Panc1 (cell line): ENCODE data around the gene TMEM45A.

Experiments
- CTCF ChIP-seq: fragments of 450-650 bp; IDR thresholded peaks from 2 replicates; pipeline ENCODE4 v1.5.1; 2017; ENCODE audit warnings: mild to moderate bottlenecking
- POLR2AphosphoS5 ChIP-seq: IDR thresholded peaks from 2 replicates; pipeline ENCODE4 v1.6.1; 2012; ENCODE audit warnings: mild to moderate bottlenecking, low read depth, low read length, moderate library complexity
- REST ChIP-seq, 2 experiments: IDR thresholded peaks; 2 replicates each; pipeline ENCODE4 v1.6.1; 2011 to 2012; ENCODE audit warnings: low read depth in 2 of 2, control low read depth in 1 of 2, low read length in 1 of 2, mild to moderate bottlenecking in 1 of 2, moderate library complexity in 1 of 2; ENCODE audit not compliant: insufficient read depth in 1 of 2
- SIN3A ChIP-seq: IDR thresholded peaks from 2 replicates; pipeline ENCODE4 v1.6.1; 2012; ENCODE audit warnings: low read depth, mild to moderate bottlenecking, low read length, moderate library complexity, borderline replicate concordance; ENCODE audit not compliant: insufficient read depth
- TCF7L2 ChIP-seq: IDR thresholded peaks from 2 replicates; pipeline ENCODE4 v1.6.1; 2011; ENCODE audit warnings: mild to moderate bottlenecking, low read depth, low read length, inconsistent platforms

- no peak for TF ChIP-seq CTCF
- TF ChIP-seq POLR2AphosphoS5, result no peak
- TF ChIP-seq REST (IDR thresholded peaks at IDR 0.05; ENCODE audit: insufficient read depth in 1 of 2, low read depth in 2 of 2, low read length in 1 of 2), result no peak
- no peak for TF ChIP-seq SIN3A
- TF ChIP-seq TCF7L2, result no peak
Observed at GRCh38 chr3:100586832-100587231, 94.4 kb downstream of the TMEM45A start.
